A549 (cell line): ENCODE measurements around the gene ARHGAP35. TPM values are rescaled to one million over a fixed set of nuclear protein-coding genes. Genes with fewer than 3 reads are reported as not detected.

Experiments
- ATAC-seq, 2 experiments: fragments of 200-7000 bp in 1 of 2; fragments of >200 bp in 1 of 2; cut with Nextera tagmentation in 1 of 2; cut with Tn5 transposase in 1 of 2; 3 replicates each; pipeline versions ENCODE4 v1.8.0 to v1.9.1; 2018 to 2020; ENCODE audit warnings: mild to moderate bottlenecking in 1 of 2, moderate library complexity in 1 of 2
- CTCF ChIA-PET: fragments of 300-600 bp; sonication (Branson Sonifier 250); formaldehyde crosslinking; extraction: SDS; loops from one replicate; lab custom pipeline; 2021; ENCODE audit warnings: antibody characterized with exemption, inconsistent platforms; lab: Yijun Ruan, JAX
- POLR2A ChIA-PET: fragments of 350-600 bp; formaldehyde crosslinking; extraction: SDS; loops from one replicate; lab custom pipeline; 2021; ENCODE audit warnings: antibody characterized with exemption, inconsistent platforms; lab: Yijun Ruan, JAX
- DNase-seq, 2 experiments: peaks; one replicate each; pipeline versions ENCODE4 v3.0.0 to v3.0.0-alpha.2; 2011 to 2016; ENCODE audit warnings: low read depth in 1 of 2, low spot score in 1 of 2
- FAIRE-seq: peaks from 2 replicates; lab custom pipeline; 2011; peaks lifted over from hg19 to GRCh38; lab: Jason Lieb, UNC
- H3K27ac ChIP-seq, 2 experiments: fragments of >200 bp; sonication (Bioruptor Twin); formaldehyde crosslinking; 3 replicates each; pipeline ENCODE4 v1.5.1; 2016 to 2017
- H3K4me1 ChIP-seq: fragments of >200 bp; sonication (Bioruptor Twin); formaldehyde crosslinking; 3 replicates; pipeline ENCODE4 v1.6.1; 2016
- H3K4me2 ChIP-seq: fragments of >200 bp; sonication (Bioruptor Twin); formaldehyde crosslinking; 3 replicates; pipeline ENCODE4 v1.6.1; 2016
- H3K4me3 ChIP-seq: fragments of >200 bp; sonication (Bioruptor Twin); formaldehyde crosslinking; 3 replicates; pipeline ENCODE4 v1.5.1; 2016
- H3K9me3 ChIP-seq: fragments of >200 bp; sonication (Bioruptor Twin); formaldehyde crosslinking; 3 replicates; pipeline ENCODE4 v1.6.1; 2016
- BHLHE40 ChIP-seq: IDR thresholded peaks from 2 replicates; pipeline ENCODE4 v1.6.1; 2012; ENCODE audit warnings: low read depth, low read length, inconsistent platforms
- CBX2 ChIP-seq: fragments of 200-600 bp; sonication (generic); IDR thresholded peaks from 2 replicates; pipeline ENCODE4 v1.6.1; 2016; ENCODE audit warnings: low read depth, mild to moderate bottlenecking, borderline replicate concordance
- CHD2 ChIP-seq: fragments of 150-350 bp; IDR thresholded peaks from 2 replicates; pipeline ENCODE4 v1.6.1; 2014; ENCODE audit warnings: low read length; ENCODE audit not compliant: partially characterized antibody
- CHD4 ChIP-seq: fragments of 200-600 bp; sonication (generic); IDR thresholded peaks from 2 replicates; pipeline ENCODE4 v1.6.1; 2016; ENCODE audit warnings: antibody characterized with exemption, mild to moderate bottlenecking, borderline replicate concordance
- E2F6 ChIP-seq: IDR thresholded peaks from 2 replicates; pipeline ENCODE4 v1.6.1; 2012; ENCODE audit warnings: low read depth, borderline replicate concordance
- ESRRA ChIP-seq: fragments of 150-350 bp; IDR thresholded peaks from 2 replicates; pipeline ENCODE4 v1.6.1; 2014; ENCODE audit warnings: mild to moderate bottlenecking, low read length, borderline replicate concordance
- FOSB ChIP-seq: fragments of 250-450 bp; sonication (Bioruptor Pico); IDR thresholded peaks from 2 replicates; pipeline ENCODE4 v1.5.0; 2020; ENCODE audit warnings: mild to moderate bottlenecking, moderate library complexity
- FOSL2 ChIP-seq, 2 experiments: fragments of 450-650 bp in 1 of 2; fragments of >200 bp in 1 of 2; sonication (Bioruptor Twin) in 1 of 2; formaldehyde crosslinking; IDR thresholded peaks; 2 replicates each; pipeline versions ENCODE4 v1.5.0 to v1.6.1; 2016 to 2020; ENCODE audit warnings: mild to moderate bottlenecking in 1 of 2, moderate library complexity in 1 of 2
- GATA3 ChIP-seq: IDR thresholded peaks from 2 replicates; pipeline ENCODE4 v1.6.1; 2012; ENCODE audit warnings: borderline replicate concordance
- HDAC2 ChIP-seq: fragments of 200-600 bp; sonication (generic); IDR thresholded peaks from 2 replicates; pipeline ENCODE4 v1.6.1; 2016
- HMGXB4 ChIP-seq: fragments of 250-450 bp; sonication (Bioruptor Pico); IDR thresholded peaks from 2 replicates; pipeline ENCODE4 v1.5.0; 2021; ENCODE audit warnings: mild to moderate bottlenecking, moderate library complexity, borderline replicate concordance
- HOXA7 ChIP-seq: fragments of 250-450 bp; sonication (Bioruptor Pico); IDR thresholded peaks from 2 replicates; pipeline ENCODE4 v1.5.0; 2020; ENCODE audit warnings: mild to moderate bottlenecking, moderate library complexity
- HOXB5 ChIP-seq: fragments of 250-450 bp; sonication (Bioruptor Pico); IDR thresholded peaks from 2 replicates; pipeline ENCODE4 v1.5.0; 2020; ENCODE audit warnings: mild to moderate bottlenecking, moderate library complexity
- JUN ChIP-seq, 2 experiments: fragments of >200 bp; sonication (Bioruptor Twin); formaldehyde crosslinking; IDR thresholded peaks; 2 replicates in 1 of 2; 3 replicates in 1 of 2; pipeline ENCODE4 v1.6.1; 2016 to 2017
- KDM5A ChIP-seq: fragments of 200-600 bp; sonication (generic); IDR thresholded peaks from 2 replicates; pipeline ENCODE4 v1.6.1; 2016; ENCODE audit warnings: antibody characterized with exemption, mild to moderate bottlenecking
- MAFK ChIP-seq: fragments of 450-650 bp; IDR thresholded peaks from 2 replicates; pipeline ENCODE4 v1.6.1; 2014; ENCODE audit not compliant: partially characterized antibody
- NFE2L2 ChIP-seq: fragments of 150-350 bp; conservative IDR thresholded peaks from 2 replicates; pipeline ENCODE4 v1.6.1; 2014; ENCODE audit warnings: low read length
- PBX3 ChIP-seq: IDR thresholded peaks from 2 replicates; pipeline ENCODE4 v1.6.1; 2012
- PHF8 ChIP-seq: fragments of 200-600 bp; sonication (generic); IDR thresholded peaks from 2 replicates; pipeline ENCODE4 v1.6.1; 2016; ENCODE audit warnings: low read depth, mild to moderate bottlenecking, antibody characterized with exemption, moderate library complexity, borderline replicate concordance
- RAD21 ChIP-seq, 2 experiments: fragments of >200 bp in 1 of 2; sonication (Bioruptor Twin) in 1 of 2; formaldehyde crosslinking in 1 of 2; IDR thresholded peaks in 1 of 2; conservative IDR thresholded peaks in 1 of 2; 2 replicates in 1 of 2; 3 replicates in 1 of 2; pipeline ENCODE4 v1.6.1; 2012 to 2018; ENCODE audit warnings: inconsistent platforms in 1 of 2
- REST ChIP-seq: fragments of 200-600 bp; sonication (generic); IDR thresholded peaks from 2 replicates; pipeline ENCODE4 v1.6.1; 2016; ENCODE audit warnings: antibody characterized with exemption, mild to moderate bottlenecking, moderate library complexity
- RNF2 ChIP-seq: fragments of 200-600 bp; sonication (generic); IDR thresholded peaks from 2 replicates; pipeline ENCODE4 v1.6.1; 2016; ENCODE audit warnings: low read depth, mild to moderate bottlenecking, antibody characterized with exemption, moderate library complexity, borderline replicate concordance
- SREBF2 ChIP-seq: fragments of 450-650 bp; IDR thresholded peaks from 2 replicates; pipeline ENCODE4 v1.6.1; 2014; ENCODE audit warnings: mild to moderate bottlenecking, moderate library complexity
- WGBS: methylation state at CpG from one replicate; pipeline ENCODE4 v1.1.6; 2017; ENCODE audit errors: missing lambda C conversion rate; 5-methylcytosine and 5-hydroxymethylcytosine counted together
- polyA plus RNA-seq, 4 experiments: library from polyadenylated mRNA; depleted of rRNA in 3 of 4; stranded (reverse); fragments of >200 nt; fragmentation: RNase III in 1 of 4; extraction: RNeasy Plus Mini Kit Qiagen cat#74134 plus additional on column Dnase treatment in 1 of 4; gene quantifications; 2 replicates in 3 of 4; 3 replicates in 1 of 4; pipeline ENCODE4 v1.2.3, GENCODE V29; 2011 to 2017

Gene ARHGAP35
- polyA plus RNA-seq, 2 of the 4 experiments (the other 2 are of a cell fraction), result 33.3 to 48.5 TPM

GRCh38 chr19:46872967-46873366 is 12.2 kb downstream of the ARHGAP35 start:
- FAIRE-seq (no peak), ATAC-seq (no peak), DNase-seq (no peak)
- Histone ChIP-seq H3K27ac (peak overlapping the region in 1 of 2 experiments; percentile 1; a peak in 1 of 6 replicates), H3K4me3 (no peak overlapping the region), H3K4me1 (peaks cover 42% of the 10 kb centered on the region), H3K9me3 (no peaks in the 10 kb centered on the region), H3K4me2 (no peak overlapping the region)
- TF ChIP-seq FOSL2 (IDR thresholded peaks at IDR 0.05), result no peak
- no peak for TF ChIP-seq FOSL2 (CRISPR knock-in tag; IDR thresholded peaks at IDR 0.05)
- no peak for TF ChIP-seq BHLHE40
- TF ChIP-seq HMGXB4 (CRISPR knock-in tag), result no peak
- no peak for TF ChIP-seq REST
- no peak for TF ChIP-seq KDM5A
- TF ChIP-seq MAFK, result no peak
- TF ChIP-seq CHD4, result no peak
- no peak for TF ChIP-seq HOXB5 (CRISPR knock-in tag)
- TF ChIP-seq ESRRA, result no peak
- TF ChIP-seq RAD21 (conservative IDR thresholded peaks at IDR 0.05 in 1 of 2, IDR thresholded peaks at IDR 0.05 in 1 of 2), result no peak
- TF ChIP-seq PHF8, result no peak
- TF ChIP-seq JUN (IDR thresholded peaks at IDR 0.05), result no peak
- TF ChIP-seq GATA3, result no peak
- ChIA-PET POLR2A (no interaction called here), CTCF (interaction anchor here (1.4 to 2.2 kb wide), 2 partner anchors 118 to 129 kb away, joined by 3 to 13 read pairs; no protein-coding TSS in a partner anchor)
- WGBS, result 83% methylated on average over 4 of the region's 4 CpGs

- H3K4me2 ChIP-seq, result no peak overlapping the region
These were observed 14.4 kb downstream of the ARHGAP35 start for GRCh38 chr19:46875234-46875633.

More at GRCh38 chr19:46875234-46875633, 14.4 kb downstream of the ARHGAP35 start:
- DNase-seq (no peak), FAIRE-seq (peak; percentile 36), ATAC-seq (no peak)
- POLR2A ChIA-PET, result interaction anchor here (0.7 kb wide), 1 partner anchor 57 kb away, joined by 6 read pairs; no protein-coding TSS in a partner anchor
- WGBS, result 71% methylated on average over 4 of the region's 4 CpGs
- Histone ChIP-seq H3K9me3 (no peaks in the 10 kb centered on the region), H3K4me1 (peaks cover 48% of the 10 kb centered on the region), H3K4me3 (no peak overlapping the region)
- TF ChIP-seq NFE2L2 (no peak), HDAC2 (no peak), FOSB (CRISPR knock-in tag) (no peak), CHD2 (no peak), E2F6 (no peak), CBX2 (no peak), RNF2 (no peak), PBX3 (no peak), SREBF2 (no peak), KDM5A (no peak), HOXA7 (CRISPR knock-in tag) (no peak)
- TF ChIP-seq, all 56 proteins: peak for 0
- CTCF ChIA-PET, result interaction anchor here (0.6 to 1.8 kb wide), 4 partner anchors 9 to 102 kb away, joined by 3 read pairs; no protein-coding TSS in a partner anchor
- H3K27ac ChIP-seq, result no peak overlapping the region; a peak in 1 of 6 replicates
